Measurements from ENCODE around the gene COL28A1.
"Not testable (repeated sequence)": the region's sequence is repeated elsewhere in the genome, so short reads cannot be mapped to it uniquely, and the experiment has no call there.

COL28A1 gene

DNA sequence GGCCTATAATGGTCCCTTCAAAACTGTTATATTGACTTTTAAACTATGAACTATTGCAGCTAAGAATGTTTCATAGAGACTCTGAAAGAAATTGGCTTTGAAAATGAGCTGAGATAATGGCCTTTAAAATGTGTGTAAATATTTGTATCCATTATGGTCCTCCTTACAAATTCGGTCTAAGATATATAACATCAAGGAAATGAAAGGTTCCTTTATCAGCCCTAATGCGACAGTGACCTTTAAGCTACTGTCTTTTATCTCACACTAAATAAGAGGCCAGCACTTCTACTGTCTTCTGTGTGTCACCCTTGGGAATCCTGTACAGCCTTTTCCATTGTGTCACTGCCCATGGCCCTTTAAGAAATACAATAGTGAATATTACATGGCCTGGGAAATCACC is 19.5 kb downstream of the COL28A1 start:
- DNase-seq, result no peak

DNA sequence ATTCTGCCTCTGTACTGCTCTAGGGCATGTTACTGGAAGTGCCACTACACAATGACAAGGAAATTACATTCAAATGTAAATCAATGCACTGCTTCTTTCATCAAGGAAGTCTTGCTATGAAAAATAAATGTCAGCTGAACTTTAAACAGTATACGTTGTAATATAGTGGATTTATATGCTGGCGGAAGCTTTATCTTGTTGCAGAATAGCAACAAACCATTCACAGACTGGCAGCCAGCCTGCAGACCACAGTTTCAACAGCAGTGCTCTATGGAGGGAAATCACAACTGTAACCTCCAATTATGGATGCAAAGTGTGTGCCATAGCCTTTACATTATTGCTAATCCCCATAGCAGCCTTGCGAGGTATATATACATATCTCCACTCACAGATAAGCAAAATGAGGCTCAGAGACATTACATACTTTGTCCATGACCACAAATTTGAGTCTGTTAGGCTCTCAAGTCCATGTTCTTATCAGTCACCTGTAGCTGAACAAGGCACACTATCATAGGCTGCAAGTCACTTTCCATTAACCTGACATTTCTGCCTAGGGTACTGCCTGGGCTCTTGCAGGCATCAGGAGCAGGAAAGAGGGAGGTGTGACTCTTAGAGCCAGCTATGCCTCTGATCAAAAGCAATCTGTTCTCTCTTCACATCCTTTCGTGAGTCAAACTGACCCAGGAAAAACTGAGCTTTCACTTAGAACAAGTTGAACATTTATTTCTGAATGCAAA is 22.6 kb downstream of the COL28A1 start:
- no peak for DNase-seq

DNA sequence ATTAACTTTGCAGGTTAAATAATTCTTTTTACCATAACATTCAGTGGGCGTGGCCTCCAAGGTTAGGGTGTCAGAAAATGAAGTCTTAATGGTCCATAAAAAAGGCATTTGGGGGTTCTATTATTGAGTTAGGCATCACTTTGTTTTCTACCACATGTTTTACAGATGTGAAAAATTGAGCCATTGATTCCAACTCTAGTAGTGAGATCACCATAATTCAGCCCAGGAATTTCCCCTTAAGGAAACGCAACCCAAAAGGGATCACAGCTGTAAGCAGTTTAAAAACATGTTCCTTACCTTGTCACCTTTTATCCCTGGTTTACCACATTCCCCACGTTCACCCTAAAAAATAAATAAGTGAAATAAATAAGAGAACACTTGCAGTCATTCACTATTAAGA is 24.9 kb downstream of the COL28A1 start:
- DNase-seq, result no peak

DNA sequence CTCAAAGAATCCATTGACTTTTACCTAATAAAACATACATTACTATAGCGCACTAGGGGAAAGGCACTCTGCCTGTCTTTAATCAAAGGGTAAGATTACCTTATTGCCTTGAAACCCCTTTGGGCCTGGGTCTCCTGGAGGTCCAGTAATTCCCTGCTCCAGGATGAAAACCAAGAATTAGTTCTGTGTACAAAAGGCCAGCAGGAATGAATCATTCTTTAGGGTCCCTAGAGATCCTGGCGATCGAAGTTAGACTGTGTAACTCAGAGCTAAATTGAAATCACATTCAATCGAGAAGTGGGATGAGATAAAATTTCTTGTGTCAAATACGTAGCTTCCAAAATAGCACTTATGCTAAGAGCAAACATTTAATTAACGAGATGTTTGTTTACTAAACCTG is 29.8 kb downstream of the COL28A1 start:
- no peak for DNase-seq

DNA sequence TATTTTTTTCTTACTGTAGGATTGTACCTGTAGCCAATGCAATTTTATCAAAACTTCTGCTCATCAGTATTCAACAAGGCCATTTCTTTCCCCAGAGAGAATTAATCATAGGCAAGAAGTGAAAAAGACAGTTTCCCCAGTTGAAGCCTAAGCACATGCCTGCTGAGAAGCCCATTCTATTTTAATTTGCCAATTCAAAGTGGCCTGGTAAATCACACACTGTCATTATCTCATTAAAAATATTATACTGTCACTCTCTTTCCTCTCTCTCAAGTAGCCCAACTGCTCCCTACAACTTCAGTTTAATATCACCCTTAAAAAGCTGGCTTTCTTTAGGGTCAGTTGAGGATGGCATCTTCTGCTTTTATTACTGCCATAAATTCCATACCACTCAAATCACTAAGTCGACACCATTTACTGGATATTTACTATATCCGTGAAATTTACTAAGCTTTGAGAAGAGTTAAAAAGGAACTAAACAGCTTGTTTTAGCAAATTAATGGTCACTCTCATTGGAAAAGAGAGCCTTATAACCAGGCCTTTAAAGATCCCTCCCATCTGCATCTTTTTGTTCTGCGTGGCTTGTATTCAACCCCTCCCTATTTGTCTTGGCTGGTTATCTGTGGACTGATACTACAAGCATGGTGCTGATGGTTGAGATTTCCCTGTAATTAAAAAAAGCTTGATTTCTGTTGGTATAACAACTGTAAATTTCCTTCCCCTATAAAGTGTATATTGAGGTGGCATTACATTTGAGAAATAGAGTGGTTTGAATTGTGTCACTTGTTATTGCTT is 30.6 kb downstream of the COL28A1 start:
- no peak for DNase-seq

DNA sequence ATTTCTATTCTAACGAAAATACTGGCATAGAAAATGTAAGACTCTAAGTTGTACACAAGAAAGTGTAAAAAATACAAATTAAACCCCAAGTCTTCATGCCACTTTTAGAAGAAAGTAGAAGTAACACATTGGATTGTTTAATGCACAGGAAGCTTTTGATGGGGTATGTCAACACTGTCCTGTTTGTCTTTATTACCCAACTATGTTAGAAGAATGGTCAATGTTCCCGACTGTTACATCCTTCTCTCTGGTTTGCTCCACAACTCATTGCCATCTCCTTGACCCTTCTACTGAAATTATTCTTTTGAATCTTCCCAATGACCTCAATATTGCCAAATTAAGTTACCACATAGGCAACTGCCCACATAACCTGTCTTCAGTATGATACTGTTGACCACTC is 35.8 kb downstream of the COL28A1 start:
- no peak for DNase-seq

DNA sequence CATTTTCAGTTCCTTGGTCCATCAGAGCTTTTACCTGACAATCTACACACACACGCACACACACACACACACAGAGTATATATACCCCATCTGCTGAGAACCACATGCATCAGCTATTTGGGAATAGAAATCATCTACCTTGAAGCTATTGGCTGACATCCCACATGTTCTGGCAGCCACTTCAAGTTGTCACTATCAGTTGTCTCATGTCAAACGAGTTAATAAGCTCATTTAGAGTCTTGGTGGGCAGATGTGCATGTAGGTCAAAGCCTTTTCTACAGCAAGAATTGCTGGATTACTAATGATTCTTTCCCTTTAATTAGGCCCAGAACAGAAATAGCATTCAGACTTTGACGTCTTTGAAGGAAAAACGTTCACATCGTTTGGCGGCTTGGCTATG is 36.8 kb downstream of the COL28A1 start:
- DNase-seq, result no peak

DNA sequence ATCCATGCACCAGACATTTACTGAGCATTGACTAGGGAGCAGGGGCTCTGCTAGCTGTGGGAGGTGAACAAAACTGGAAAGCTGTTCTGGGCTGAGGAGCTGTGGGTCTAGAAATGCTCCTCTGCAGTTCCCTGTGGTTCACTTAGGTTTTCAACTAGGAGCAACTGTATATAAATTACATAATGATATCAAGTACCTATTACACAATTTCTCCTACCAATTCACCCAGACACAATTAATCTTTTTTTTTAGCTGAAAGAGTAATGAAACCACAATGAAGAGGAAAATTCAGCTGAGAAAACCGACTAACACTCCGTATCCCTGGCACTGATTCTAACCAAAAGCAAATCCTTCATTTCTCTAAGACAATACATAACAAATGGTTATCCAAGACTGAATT is 39.4 kb downstream of the COL28A1 start:
- no peak for DNase-seq

DNA sequence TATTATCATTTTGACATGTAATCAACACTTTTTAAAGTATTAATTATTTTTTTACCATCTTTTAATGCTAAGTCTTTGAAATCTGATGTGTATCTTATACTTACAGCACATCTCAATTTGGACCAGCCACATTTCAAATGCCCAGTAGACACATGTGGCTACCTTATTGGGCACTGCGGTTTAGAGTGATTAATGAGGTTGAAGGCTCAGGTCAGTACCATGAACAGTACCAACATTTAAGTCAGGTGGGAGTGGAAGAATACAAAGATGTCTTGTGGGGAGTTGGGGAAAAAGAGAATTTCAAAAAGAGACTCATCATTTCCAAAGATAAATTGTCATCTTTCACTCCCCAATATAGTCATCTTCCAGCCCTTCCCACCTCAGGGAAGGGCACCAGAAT is 40.5 kb downstream of the COL28A1 start:
- DNase-seq, result no peak

DNA sequence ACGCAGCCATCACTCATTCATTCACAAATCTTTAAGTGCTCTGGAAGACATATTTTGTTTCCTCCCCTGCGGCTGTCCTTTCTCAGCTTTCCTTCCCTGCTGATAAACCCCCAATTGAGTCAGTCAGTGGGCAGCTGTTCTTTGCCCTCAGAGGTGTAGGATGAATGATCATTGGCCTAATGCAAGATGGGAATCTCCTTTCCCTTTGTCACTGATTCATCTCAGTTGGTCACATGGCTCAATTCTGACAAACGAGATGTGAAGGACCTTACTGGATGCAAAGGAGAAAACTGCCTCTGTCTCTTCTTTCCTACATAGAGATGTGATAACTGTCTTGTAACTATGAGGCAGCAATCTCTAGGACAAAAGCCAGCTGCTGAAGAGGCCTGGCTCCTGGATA is 44.6 kb downstream of the COL28A1 start:
- DNase-seq, result no peak

DNA sequence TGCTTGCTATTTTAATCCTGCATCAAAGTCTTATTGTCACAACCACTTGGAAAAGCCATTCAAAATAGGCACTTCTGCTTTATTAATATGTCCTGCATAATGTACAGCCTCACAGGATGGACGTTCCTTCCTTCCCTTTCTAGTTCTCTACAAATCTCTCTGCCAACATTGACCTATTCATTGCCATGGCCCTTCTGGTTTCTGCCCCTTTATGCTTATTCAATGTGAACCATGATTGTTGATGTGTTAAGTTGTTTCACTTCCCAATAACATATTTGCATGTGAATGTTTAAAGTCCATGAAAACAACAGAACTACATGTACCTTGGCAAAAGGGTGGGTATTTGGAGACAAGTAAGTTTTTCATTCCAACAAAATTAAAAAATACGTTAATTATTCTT is 45.7 kb downstream of the COL28A1 start:
- no peak for DNase-seq

DNA sequence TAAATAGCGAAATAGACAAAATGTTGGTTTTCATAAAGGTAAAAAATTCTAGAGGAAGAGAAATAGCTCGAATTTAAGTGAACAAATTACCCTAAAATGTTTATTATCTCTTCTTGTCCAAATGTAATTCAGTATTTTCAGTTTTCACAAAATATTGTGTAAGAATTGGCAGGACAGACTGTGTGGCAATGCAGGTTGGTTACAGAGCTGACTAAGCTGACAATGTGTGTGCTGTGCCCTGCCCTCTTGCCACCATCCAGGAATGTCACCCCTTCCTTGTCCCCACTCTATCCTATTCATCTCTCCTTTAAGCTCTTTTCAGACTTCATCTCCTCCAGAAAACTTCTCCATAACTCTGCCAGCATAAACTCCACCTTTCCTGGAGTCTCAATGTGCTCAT is 46.1 kb downstream of the COL28A1 start:
- no peak for DNase-seq

DNA sequence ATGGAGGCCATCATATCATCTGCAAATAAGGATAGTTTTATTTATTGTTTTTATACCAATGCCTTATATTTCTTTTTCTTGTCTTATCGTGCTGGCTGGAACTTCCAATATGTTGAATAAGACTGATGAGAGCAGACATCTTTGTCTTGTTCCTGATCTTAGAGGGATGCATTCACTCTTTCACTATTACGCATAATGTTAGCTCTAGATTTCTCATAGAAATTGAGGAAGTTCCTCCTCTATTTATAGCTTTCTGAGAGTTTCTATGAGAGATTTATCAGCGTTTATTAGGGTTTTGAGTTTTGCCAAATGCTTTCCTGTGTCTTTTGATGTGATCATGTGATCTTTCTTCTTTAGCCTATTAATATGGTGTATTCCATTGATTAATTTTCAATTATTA is 49.3 kb downstream of the COL28A1 start:
- no peak for DNase-seq

DNA sequence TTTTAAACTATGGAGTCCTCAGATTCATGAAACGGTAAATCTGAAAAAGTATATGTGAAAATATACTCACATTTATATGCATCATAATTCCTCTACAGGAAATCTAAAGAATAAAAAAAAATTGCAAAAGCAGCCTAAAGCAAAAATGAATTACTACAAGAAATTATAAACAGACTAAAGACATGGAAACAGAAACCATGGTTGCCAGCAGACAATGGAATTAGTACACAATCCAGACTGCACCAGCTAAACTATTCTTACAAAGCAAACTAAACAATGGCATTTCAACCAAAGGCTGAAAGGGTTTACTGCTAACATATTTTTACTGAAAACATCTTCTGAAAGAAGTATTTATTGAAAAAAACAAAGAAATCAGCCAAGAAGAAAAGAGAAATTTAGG is 51.6 kb downstream of the COL28A1 start:
- no peak for DNase-seq

DNA sequence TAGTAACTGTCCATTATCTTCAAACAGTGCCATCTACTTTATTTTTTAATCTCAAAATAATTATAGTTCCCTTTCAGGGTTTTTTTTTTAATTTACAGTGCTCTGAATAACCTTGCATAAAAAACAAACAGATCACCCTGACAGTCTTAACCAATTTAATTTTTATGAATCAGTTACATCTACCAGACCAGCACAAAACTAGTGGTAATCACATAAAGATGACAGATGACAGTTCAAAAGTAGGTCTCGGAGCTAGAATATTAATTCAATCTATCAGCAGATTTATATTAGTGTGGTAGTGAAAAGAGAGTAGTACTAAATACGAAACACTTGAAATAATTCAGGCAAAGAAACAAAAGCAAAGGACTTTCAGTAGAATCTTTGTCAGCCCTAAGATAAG is 53.9 kb downstream of the COL28A1 start:
- DNase-seq, result no peak

DNA sequence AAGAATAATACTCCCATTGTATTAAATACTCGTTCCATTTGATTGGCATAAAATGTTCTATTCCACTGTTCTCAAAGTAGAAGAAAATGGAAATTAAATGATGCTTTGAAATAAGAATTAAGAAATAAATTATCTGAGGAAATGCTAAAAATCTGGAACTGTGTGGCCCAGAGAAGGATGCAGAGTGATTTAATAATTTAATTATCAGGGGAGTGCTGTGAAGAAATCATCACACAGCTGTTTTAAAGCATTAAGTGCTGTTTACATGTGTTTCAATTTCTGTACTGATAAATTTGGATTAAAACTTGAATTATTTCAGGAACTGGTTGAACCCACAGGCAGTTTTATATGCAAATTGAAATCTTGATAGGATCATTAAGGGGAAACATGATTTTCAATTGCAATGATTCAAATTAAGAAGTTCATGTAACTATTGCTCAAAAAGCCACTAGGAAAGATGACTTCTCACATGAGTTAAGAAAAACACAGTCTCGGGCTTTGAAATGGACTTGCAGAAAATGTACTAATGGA is 56.3 kb downstream of the COL28A1 start:
- no peak for DNase-seq

DNA sequence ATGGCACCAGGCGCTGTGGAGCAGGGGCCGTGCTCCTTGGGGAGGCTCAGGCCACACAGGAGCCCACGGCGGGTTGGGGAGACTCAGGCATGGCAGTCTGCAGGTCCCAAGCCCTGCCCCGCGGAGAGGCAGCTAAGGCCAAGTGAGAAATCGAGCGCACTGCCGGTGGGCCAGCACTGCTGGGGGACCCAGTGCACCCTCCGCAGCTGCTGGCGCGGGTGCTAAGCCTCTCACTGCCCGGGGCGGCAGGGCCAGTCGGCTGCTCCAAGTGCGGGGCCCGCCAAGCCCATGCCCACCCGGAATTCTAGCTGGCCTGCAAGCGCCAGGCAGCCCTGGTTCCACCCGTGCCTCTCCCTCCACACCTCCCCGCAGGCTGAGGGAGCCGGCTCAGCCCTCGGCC is 57.1 kb downstream of the COL28A1 start:
- DNase-seq, result no peak

DNA sequence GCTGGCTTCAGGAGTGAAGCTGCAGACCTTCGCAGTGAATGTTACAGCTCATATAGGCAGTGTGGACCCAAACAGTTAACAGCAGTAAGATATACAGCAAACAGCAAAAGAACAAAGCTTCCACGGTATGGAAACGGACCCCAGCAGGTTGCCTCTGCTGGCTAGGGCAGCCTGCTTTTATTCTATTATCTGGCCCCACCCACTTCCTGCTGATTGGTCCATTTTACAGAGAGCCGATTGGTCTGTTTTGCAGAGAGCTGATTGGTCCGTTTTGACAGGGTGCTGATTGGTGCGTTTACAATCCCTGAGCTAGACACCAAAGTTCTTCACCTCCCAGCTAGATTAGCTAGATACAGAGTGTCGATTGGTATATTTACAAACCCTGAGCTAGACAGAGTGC is 58.0 kb downstream of the COL28A1 start:
- not testable (repeated sequence) for DNase-seq

DNA sequence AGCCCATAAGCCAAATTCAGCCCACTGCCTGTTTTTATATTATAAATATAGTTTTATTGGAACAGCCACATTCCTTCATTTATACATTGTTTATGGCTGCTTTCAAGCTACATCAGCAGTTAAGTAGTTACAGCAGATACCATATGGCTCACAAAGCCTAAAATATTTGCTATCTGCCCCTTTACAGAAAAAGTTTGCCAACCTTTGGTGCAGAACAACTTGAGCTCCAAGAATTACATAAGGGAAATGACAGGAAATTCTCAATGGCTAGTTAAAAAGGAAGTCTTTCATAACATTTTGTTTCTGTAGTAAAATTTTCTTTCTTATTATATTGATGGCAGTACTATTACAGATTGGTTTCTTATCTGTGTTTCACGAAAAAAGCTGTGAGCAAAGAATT is 59.3 kb downstream of the COL28A1 start:
- DNase-seq, result no peak

DNA sequence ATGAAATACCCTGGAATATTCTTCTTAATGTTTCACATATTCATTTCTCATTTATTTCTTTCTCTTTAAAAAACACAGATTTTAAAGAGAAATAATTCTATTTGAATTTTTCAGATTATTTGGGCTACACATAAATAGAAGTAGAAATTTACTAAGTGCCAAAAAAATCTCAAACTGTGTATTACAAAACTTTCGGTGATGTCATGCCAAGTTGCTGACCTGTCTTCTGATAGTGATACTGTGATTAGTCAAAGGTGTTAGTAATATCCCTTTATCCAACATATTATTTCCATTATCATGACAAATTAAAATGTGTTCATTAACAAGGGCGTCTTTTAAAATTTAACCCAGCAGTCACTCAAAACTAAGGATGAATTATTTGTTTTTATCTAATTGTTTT is 60.1 kb downstream of the COL28A1 start:
- no peak for DNase-seq

DNA sequence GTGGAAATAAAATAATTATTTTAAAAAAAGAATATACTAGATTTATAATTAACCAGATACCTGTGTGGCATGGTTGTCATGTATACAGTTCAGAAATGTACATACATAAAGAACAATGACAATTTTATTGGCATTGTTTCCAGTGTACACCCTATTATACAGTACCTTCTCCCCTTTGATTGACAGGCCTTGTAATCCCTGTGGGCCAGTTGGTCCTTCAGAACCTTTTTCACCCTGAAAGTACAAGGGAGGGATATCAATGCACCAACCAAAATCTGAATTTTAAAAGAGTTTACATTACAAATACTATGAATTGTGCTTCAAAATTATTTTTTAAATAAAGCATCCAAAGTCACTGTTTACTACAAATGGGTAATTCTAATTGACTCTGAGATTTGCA is 61.2 kb downstream of the COL28A1 start:
- no peak for DNase-seq

DNA sequence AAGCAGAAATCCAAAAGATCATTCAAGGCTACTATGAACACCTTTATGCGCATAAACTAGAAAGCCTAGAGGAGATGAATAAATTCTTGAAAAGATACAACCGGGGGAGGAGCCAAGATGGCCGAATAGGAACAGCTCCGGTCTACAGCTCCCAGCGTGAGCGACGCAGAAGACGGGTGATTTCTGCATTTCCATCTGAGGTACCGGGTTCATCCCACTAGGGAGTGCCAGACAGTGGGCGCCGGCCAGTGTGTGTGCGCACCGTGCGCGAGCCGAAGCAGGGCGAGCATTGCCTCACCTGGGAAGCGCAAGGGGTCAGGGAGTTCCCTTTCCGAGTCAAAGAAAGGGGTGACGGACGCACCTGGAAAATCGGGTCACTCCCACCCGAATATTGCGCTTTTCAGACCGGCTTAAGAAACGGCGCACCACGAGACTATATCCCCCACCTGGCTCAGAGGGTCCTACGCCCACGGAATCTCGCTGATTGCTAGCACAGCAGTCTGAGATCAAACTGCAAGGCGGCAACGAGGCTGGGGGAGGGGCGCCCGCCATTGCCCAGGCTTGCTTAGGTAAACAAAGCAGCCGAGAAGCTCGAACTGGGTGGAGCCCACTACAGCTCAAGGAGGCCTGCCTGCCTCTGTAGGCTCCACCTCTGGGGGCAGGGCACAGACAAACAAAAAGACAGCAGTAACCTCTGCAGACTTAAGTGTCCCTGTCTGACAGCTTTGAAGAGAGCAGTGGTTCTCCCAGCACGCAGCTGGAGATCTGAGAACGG is 70.5 kb downstream of the COL28A1 start:
- not testable (repeated sequence) for DNase-seq

DNA sequence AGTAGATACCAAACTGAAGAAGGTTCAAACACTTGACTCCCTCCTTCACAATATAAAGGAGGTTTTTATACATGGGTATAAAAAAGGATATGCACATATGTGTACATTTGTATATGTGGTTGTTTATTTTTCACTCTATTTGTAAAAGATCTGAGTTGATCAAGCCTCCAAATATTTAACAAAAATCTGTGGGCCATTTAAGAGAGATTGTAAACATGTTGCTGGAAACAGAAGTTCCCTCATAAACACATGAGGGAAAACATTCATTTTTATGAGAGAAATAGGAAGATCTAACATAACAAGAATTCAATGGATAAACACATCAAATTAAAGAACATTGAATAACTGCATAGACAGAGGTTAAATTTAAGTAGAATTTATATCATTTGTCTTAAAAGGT is 81.7 kb downstream of the COL28A1 start:
- DNase-seq, result no peak

DNA sequence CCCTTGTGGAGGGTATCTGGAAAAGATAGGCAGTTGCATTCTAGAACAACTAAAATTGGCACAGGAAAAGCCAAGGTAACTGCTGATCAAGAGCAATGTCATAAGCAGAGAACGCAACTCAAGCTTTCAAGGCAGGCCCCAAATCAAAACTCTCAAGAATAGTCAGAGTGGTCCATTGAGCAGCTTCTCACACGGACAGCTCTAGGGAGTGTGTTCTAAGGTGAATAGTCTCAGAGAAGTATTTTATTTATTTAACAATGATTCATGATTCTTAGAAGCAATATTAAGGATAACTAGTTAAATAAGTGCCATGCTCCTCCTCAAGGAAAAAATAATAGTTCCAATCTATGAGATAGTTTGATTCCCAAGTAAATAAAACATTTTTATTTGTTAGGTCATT is 83.0 kb downstream of the COL28A1 start:
- DNase-seq, result no peak
